Pons (tissue), 1 donor: ENCODE results near the gene AGPS.
"Not testable (repeated sequence)": the region's sequence is repeated elsewhere in the genome, so short reads cannot be mapped to it uniquely, and the experiment has no call there.

Experiments used
- DNase-seq: peaks from one replicate; pipeline ENCODE4 v3.0.0-alpha.2; 2016; ENCODE audit warnings: low spot score

The AGPS gene

DNA sequence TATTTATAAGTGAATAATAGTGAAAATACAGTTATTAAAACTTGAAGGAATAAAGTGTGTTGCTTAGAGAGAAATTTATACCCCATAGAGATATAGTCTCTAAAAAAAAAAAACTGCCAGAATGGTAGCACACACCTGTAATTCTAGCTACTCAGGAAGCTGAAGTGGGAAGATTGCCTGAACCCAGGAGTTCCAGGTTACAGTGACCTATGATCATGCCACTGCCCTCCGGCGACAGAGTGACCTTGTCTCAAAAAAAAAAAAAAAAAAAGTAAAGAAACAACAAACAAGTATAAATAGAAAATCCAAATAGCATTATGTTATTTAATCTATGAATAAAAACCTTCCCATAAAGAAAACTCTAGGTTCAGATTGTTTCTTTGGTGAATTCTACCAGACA is 7.4 kb upstream of the AGPS start:
- no peak for DNase-seq

DNA sequence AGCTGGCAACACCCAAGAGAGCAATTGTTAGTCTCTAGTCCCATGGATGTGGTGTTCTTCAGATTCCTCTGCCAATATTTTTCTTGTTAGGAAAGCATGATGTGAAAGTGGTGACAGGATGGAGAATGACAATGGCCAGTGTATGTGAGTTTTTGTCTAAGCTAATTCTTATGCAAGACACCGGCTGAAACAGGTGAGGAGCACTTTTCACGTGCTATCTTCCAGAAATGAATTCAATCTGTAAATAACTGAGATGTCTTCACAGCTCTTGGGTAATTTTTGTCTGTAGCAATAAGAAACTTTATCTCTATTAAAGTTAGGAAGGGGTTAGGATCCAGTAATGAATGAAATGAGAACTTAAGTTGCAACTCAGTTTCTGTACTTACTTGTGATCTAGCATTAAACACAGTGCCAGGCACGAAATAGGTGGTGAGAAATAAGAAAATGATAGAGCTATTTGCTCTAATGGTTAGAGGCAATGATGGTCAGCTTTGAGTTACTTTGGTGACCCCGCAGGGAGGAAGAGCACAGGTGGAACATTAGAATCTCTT is 676 bp upstream of the AGPS start:
- DNase-seq: peak; percentile 19

DNA sequence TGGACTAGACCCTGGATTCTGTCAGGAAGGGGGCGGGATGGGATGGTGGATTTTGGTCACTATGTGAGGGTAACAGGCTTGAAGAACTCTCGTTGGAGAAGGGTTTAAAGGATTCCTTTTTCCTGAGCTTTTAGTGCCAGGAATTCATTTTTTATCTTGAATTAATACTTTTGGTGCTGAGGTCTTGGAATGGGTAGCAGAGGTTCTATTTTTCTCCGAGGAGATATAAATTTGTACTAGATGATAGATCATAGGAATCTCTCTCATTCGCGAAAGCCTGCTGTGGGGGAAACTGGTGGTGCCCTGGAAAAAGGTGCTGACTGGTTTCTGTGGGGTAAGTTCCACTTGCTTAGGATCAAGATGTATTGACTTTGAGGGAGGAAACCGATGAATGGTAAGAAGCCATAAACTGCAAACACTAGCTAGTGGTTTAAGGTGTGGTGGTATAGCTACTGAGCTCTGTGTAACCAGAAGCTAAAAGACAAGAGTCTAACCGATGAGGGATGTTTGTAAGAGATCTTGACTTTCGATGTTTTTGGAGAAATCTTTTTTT is 706 bp downstream of the AGPS start:
- DNase-seq: peak; percentile 20

- no peak for DNase-seq
These were observed 1.4 kb downstream of the AGPS start for GRCh38 chr2:177393824-177394593.

GRCh38 chr2:177394594-177394973 is 2.0 kb downstream of the AGPS start:
- DNase-seq: no peak

- no peak for DNase-seq
These were observed 2.9 kb downstream of the AGPS start for GRCh38 chr2:177395351-177396065.

GRCh38 chr2:177396703-177397460 is 4.3 kb downstream of the AGPS start:
- DNase-seq: no peak

DNA sequence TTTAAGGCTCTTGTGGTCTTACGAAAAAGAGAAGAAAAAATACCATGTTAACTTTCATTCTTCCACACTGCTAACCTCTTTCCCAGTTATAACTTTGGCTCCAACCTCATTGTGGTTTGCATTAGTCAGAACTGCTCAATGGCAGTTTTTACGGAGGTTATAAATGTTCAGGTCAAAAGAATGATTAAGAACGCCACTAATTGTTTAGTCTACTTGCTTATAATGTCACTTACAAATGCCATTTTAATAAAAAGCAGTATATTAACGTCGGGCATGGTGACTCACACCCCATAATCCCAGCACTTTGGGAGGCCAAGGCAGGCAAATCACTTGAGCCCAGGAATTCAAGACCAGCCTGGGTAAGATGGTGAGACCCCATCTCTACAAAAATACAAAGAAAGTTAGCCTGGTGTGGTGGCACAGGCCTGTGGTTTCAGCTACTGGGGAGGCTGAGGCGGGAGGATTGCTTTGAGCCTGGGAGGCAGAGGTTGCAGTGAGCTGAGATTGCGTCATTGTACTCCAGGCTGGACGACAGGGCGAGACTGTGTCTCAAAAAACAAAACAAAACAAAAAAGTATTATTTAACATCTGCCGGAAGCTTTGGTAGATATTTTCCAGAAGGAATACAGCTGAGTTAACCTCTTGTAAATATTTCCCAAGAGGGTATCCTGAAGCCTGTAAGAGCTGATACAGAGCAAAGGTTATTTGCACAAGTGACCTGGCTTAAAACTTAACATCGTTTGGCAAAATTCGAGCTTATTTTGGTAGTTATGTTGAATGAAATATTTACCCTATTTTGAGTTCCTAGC is 5.1 kb downstream of the AGPS start:
- no peak for DNase-seq

DNA sequence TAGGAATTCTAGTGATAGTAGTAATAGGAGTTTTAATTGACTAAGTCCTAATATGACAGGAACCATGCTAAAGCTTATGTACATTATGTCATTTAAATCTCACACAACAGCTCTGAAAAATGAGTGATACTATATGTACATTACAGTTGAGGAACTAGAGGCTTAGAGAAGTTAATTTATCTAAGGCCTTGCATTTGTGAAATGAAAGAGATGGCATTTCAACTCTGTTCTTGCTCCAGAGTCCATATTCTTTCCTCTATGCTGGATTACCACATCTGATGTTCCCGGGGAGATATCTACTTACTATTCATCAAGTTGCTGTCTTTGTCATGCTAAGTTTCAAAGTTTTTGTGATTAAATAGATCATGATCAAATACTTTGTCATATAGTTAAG is 5.7 kb downstream of the AGPS start:
- DNase-seq: no peak

DNA sequence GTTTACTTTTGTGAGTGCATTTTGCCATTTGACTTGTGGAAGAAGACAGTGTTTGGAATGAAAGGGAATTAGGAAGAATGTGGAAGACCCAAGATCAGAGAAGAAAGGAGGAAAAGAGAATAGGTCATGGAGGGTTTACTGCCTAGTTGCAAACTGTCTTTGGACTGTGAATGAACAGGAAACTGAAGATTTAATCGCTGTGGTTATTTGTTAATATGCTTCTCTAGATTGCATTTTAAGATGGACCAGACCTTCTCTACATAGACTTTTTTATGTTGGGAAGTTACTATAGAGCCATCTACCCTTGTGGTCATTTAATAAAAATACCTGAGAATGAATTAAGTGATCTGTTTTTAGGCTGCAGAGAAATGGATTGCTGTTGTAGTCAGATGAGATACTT is 6.2 kb downstream of the AGPS start:
- DNase-seq: no peak

DNA sequence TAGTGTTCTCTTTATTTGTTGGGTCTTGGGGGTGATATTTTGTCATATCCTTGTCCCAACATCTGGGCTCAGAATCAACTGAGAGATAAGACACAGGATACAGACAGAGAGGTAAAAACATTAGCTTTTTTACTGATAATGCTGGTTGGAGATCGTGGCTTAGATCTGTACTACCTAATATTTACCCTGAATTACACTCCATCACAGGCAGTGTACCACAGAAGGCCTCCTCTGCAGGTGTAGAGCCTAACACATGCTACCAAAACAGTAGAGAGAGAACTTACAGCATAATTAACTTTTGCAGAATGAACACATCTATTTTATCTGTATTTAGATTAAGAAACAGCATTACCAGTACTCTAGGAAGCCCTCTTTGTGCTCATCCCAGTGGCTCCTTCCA is 6.8 kb downstream of the AGPS start:
- no peak for DNase-seq

DNA sequence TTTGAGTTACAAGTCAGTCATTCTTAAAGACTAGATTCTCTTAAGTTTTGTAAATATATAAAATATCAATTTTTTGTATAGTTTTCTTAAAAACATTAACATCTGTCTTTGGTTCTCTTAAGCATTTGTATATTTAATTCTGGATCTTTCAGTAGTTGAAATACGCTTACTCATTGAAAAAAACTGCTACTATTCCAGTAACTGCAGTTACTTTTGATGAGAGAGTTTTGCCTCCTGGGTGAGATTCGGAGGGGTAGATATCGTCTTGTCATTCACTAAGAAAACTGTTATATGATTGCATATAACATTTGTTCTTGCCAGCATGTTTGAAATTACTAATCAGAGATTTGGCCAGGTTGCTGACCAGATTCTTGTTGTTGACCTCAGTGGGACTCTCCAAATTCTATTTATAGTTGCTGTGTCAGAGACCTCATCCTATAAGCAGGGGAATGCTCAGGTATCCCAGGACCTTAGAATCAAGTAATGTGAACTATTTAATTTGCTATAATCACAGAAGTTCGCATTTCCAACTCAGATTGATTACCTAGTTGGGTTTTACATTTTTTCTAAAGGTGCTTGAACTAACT is 7.9 kb downstream of the AGPS start:
- DNase-seq: no peak

GRCh38 chr2:177402096-177402495 is 9.5 kb downstream of the AGPS start:
- DNase-seq: no peak

DNA sequence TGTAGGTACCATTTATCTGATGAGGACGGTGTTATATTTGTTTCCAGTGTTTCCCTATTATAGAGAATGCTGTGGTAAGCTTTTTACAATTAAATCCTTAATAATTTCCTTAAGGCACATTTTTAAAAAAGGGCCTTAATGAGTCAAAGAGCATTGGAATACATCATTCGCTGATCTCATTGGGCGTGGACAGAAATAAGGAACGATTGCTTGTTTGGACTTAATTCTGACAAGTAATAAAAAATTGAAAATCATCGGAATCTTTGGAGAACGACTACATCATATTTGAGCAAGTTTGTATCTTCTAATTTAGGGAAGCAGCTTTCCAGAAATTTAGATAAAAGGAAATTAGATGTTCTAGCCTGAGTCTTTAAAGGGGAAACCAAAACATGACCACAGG is 11.3 kb downstream of the AGPS start:
- DNase-seq: no peak

DNA sequence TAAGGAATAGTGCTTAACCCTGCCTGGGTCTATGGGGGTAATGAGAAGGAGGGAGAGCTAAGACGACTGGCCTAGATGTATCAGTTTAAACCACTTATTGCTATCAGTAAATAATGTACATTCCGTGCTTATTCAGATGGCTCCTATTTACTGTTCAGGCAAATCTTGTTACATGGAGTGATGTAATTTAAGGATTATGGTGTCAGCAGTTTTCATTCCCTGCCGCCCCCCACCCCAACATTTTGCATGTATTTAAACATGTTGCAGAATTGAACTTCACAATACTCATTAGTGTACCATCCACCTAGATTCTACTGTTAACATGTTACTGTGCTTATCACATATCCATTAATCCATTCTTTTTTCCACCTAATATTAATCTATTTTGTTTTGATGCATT is 11.7 kb downstream of the AGPS start:
- no peak for DNase-seq

- no peak for DNase-seq
These were observed 12.6 kb downstream of the AGPS start for GRCh38 chr2:177405029-177405692.

DNA sequence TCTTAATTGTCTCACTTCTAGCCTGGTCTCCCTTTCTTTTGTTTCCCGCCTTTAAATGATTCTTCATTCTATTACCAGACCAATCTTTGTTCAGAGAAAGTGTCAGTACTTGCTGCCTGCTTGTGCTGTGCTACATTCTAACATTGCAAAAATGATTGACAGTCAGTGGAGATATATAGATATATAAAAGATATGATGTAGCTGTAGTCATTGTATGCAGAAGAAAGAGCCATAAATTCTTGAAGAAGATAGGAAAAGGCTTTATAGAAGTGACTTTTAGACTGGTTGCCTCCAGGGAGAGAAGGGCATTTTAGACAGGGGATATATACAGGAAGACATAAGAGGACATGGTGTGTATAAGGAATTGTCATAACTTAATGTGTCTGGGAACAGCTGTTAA is 13.6 kb downstream of the AGPS start:
- DNase-seq: no peak

- DNase-seq: no peak
These were observed 14.5 kb downstream of the AGPS start for GRCh38 chr2:177407031-177407430.

DNA sequence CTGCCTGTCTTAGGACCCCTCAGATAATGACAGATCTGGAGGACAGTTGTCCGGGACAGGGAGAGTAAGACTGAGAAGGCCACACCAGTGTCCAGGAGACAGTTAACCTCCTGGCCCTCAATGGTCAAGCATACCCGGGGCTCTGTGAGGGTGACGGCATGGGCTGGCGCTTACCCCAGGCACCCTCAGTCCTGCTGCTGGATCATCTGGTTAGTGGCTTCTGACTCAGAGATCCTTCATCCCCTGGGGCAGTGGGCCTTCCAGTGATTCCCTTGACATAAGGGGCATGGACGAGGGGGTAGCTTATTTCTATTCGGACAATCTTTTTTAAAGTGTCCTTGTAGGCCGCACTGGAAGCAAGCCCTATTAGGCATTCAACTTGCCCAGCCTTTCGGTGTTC is 18.1 kb downstream of the AGPS start:
- DNase-seq: not testable (repeated sequence)

- DNase-seq: no peak
These were observed 21.1 kb downstream of the AGPS start for GRCh38 chr2:177413703-177414102.

- no peak for DNase-seq
These were observed 26.7 kb downstream of the AGPS start for GRCh38 chr2:177419274-177419673.
